GM23338 (cell line): ENCODE data around the gene PPP1R9A. TPM values are rescaled to one million over a fixed set of nuclear protein-coding genes. Genes with fewer than 3 reads are reported as not detected.
A peak's percentile ranks its signal among the peaks of the same experiment; 100 is the strongest.

ENCODE experiments used
- ATAC-seq: fragments of 200-7000 bp; cut with Tn5 transposase; 3 replicates; pipeline ENCODE4 v1.9.1; 2020
- DNase-seq: peaks from one replicate; pipeline ENCODE4 v3.0.0-alpha.2; 2015; ENCODE audit warnings: low spot score
- H2AFZ ChIP-seq: fragments of 200-600 bp; sonication (generic); 2 replicates; pipeline ENCODE4 v1.8.0; 2016; ENCODE audit warnings: antibody characterized with exemption, mild to moderate bottlenecking, moderate library complexity
- H3F3A ChIP-seq: fragments of 200-600 bp; sonication (generic); replicated peaks from 2 replicates; pipeline ENCODE4 v1.8.0; 2017; ENCODE audit warnings: antibody characterized with exemption, mixed run types, low read depth
- H3K27ac ChIP-seq: fragments of 200-600 bp; sonication (generic); 2 replicates; pipeline ENCODE4 v1.6.1; 2016; ENCODE audit warnings: low read depth
- H3K27me3 ChIP-seq: fragments of 200-600 bp; sonication (generic); 2 replicates; pipeline ENCODE4 v1.8.0; 2016; ENCODE audit warnings: mild to moderate bottlenecking, mixed run types, moderate library complexity; ENCODE audit not compliant: insufficient read depth
- H3K36me3 ChIP-seq: fragments of 200-600 bp; sonication (generic); 2 replicates; pipeline ENCODE4 v1.8.0; 2016; ENCODE audit warnings: mild to moderate bottlenecking; ENCODE audit not compliant: insufficient read depth
- H3K4me1 ChIP-seq: fragments of 200-600 bp; sonication (generic); 2 replicates; pipeline ENCODE4 v1.8.0; 2016; ENCODE audit warnings: mild to moderate bottlenecking, moderate library complexity; ENCODE audit not compliant: insufficient read depth
- H3K4me2 ChIP-seq: fragments of 200-600 bp; sonication (generic); 2 replicates; pipeline ENCODE4 v1.7.1; 2017; ENCODE audit warnings: mixed run types
- H3K4me3 ChIP-seq: fragments of 200-600 bp; sonication (generic); 2 replicates; pipeline ENCODE4 v1.6.1; 2016; ENCODE audit warnings: mixed run types
- H3K79me2 ChIP-seq: fragments of 200-600 bp; sonication (generic); replicated peaks from 2 replicates; pipeline ENCODE4 v1.8.0; 2017; ENCODE audit warnings: mild to moderate bottlenecking; ENCODE audit not compliant: insufficient read depth
- H3K9me2 ChIP-seq: fragments of 200-600 bp; sonication (generic); 2 replicates; pipeline ENCODE4 v1.8.0; 2017; ENCODE audit not compliant: insufficient read depth
- H4K20me1 ChIP-seq: fragments of 200-600 bp; sonication (generic); replicated peaks from 2 replicates; pipeline ENCODE4 v1.8.0; 2017; ENCODE audit warnings: mild to moderate bottlenecking; ENCODE audit not compliant: insufficient read depth
- H3K27ac Mint-ChIP-seq: 2 replicates; pipeline ENCODE4 v1.8.0; 2020; ENCODE audit warnings: inconsistent platforms, mild to moderate bottlenecking, moderate library complexity, mixed read lengths
- H3K27me3 Mint-ChIP-seq: 3 replicates; pipeline ENCODE4 v1.8.0; 2022; ENCODE audit warnings: low read depth, mild to moderate bottlenecking, moderate library complexity, mixed read lengths, inconsistent platforms; ENCODE audit not compliant: insufficient read depth, poor library complexity
- H3K36me3 Mint-ChIP-seq: 3 replicates; pipeline ENCODE4 v1.8.0; 2021; ENCODE audit warnings: low read depth, mild to moderate bottlenecking, inconsistent platforms, moderate library complexity, mixed read lengths
- H3K4me1 Mint-ChIP-seq: 3 replicates; pipeline ENCODE4 v1.8.0; 2020; ENCODE audit warnings: mild to moderate bottlenecking, inconsistent platforms, mixed read lengths
- H3K4me3 Mint-ChIP-seq: 3 replicates; pipeline ENCODE4 v1.8.0; 2021; ENCODE audit warnings: moderate library complexity, mild to moderate bottlenecking, inconsistent platforms, mixed read lengths
- H3K9me3 Mint-ChIP-seq: 3 replicates; pipeline ENCODE4 v1.8.0; 2020; ENCODE audit warnings: moderate library complexity, mild to moderate bottlenecking, inconsistent platforms, mixed read lengths
- JUNB ChIP-seq: IDR thresholded peaks from one replicate; pipeline ENCODE4 v1.6.1; 2016; ENCODE audit warnings: antibody characterized with exemption; ENCODE audit not compliant: unreplicated experiment
- NANOG ChIP-seq: IDR thresholded peaks from 2 replicates; pipeline ENCODE4 v1.6.1; 2016; ENCODE audit warnings: antibody characterized with exemption, borderline replicate concordance
- polyA plus RNA-seq: library from polyadenylated mRNA; unstranded; fragments of >200 nt; fragmentation: Nextera tagmentation; extraction: Ambion mirVana; gene quantifications from 2 replicates; pipeline ENCODE4 v1.2.1, GENCODE V29; 2016
- total RNA-seq: library from RNA; depleted of rRNA; stranded (reverse); fragments of >200 nt; shearing (Covaris generic); gene quantifications from 2 replicates; pipeline ENCODE4 v1.2.3, GENCODE V29; 2014
- TF ChIP-seq, protein P1 (sequence below): fragments of 250-450 bp; sonication (Bioruptor Pico); IDR thresholded peaks from 2 replicates; pipeline ENCODE4 v1.5.0; 2020; ENCODE audit warnings: mild to moderate bottlenecking, moderate library complexity
- TF ChIP-seq, protein P2 (sequence below): IDR thresholded peaks from one replicate; pipeline ENCODE4 v1.6.1; 2018; ENCODE audit warnings: antibody characterized with exemption; ENCODE audit not compliant: unreplicated experiment

PPP1R9A gene
- total and polyA plus RNA-seq, 2 experiments from 2014 or later = 10.6 to 31.8 TPM

DNA sequence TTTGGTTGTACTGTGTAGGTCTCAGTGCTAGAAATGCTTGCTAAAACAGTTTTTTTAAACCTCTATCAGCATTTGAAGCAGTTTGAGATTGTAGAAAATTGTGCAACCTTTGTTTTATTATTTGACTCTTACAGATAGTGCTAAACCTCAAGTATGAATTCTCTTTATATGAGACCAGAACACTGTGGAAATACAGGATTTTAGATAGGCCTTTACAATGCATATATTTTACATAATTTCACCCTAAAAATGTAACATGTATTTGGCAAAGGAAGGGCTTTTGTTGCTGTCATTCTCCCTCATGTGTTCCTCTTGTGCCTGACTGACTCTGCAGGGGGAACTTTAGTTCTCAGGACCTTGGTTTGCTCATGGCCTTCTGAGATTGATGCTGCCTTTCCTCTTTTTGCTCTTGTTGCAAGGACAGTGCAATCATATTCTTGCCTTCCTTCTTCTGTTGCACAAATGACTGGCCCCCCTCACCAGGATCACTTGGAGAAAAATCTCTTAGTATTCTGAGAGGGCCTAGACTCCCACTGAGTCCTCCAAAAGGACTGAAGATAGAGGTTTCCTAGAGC is 188.7 kb downstream of the PPP1R9A start:
- peaks cover 4% of the 10 kb centered on the region; the same call in 1 of the 3 replicates for H3K36me3 Mint-ChIP-seq
- no peaks in the 10 kb centered on the region for H3K27me3 Mint-ChIP-seq
- Histone ChIP-seq H3K27ac (no peak overlapping the region), H3K4me1 (no peaks in the 10 kb centered on the region), H4K20me1 (no peaks in the 10 kb centered on the region; the same call in 1 of the 2 replicates), H3K27me3 (no peaks in the 10 kb centered on the region), H3K36me3 (no peaks in the 10 kb centered on the region), H3K9me2 (no peaks in the 10 kb centered on the region), H3F3A (no peaks in the 10 kb centered on the region), H3K4me3 (no peak overlapping the region), H2AFZ (no peak overlapping the region), H3K4me2 (no peak overlapping the region), H3K79me2 (no peaks in the 10 kb centered on the region)
- ATAC-seq (no peak), DNase-seq (no peak)
- H3K27ac Mint-ChIP-seq = peak overlapping the region; percentile 42; the same call in 1 of the 2 replicates
- peaks cover 26% of the 10 kb centered on the region for H3K4me1 Mint-ChIP-seq
- H3K4me3 Mint-ChIP-seq = no peak overlapping the region
- TF ChIP-seq, protein P1, sequence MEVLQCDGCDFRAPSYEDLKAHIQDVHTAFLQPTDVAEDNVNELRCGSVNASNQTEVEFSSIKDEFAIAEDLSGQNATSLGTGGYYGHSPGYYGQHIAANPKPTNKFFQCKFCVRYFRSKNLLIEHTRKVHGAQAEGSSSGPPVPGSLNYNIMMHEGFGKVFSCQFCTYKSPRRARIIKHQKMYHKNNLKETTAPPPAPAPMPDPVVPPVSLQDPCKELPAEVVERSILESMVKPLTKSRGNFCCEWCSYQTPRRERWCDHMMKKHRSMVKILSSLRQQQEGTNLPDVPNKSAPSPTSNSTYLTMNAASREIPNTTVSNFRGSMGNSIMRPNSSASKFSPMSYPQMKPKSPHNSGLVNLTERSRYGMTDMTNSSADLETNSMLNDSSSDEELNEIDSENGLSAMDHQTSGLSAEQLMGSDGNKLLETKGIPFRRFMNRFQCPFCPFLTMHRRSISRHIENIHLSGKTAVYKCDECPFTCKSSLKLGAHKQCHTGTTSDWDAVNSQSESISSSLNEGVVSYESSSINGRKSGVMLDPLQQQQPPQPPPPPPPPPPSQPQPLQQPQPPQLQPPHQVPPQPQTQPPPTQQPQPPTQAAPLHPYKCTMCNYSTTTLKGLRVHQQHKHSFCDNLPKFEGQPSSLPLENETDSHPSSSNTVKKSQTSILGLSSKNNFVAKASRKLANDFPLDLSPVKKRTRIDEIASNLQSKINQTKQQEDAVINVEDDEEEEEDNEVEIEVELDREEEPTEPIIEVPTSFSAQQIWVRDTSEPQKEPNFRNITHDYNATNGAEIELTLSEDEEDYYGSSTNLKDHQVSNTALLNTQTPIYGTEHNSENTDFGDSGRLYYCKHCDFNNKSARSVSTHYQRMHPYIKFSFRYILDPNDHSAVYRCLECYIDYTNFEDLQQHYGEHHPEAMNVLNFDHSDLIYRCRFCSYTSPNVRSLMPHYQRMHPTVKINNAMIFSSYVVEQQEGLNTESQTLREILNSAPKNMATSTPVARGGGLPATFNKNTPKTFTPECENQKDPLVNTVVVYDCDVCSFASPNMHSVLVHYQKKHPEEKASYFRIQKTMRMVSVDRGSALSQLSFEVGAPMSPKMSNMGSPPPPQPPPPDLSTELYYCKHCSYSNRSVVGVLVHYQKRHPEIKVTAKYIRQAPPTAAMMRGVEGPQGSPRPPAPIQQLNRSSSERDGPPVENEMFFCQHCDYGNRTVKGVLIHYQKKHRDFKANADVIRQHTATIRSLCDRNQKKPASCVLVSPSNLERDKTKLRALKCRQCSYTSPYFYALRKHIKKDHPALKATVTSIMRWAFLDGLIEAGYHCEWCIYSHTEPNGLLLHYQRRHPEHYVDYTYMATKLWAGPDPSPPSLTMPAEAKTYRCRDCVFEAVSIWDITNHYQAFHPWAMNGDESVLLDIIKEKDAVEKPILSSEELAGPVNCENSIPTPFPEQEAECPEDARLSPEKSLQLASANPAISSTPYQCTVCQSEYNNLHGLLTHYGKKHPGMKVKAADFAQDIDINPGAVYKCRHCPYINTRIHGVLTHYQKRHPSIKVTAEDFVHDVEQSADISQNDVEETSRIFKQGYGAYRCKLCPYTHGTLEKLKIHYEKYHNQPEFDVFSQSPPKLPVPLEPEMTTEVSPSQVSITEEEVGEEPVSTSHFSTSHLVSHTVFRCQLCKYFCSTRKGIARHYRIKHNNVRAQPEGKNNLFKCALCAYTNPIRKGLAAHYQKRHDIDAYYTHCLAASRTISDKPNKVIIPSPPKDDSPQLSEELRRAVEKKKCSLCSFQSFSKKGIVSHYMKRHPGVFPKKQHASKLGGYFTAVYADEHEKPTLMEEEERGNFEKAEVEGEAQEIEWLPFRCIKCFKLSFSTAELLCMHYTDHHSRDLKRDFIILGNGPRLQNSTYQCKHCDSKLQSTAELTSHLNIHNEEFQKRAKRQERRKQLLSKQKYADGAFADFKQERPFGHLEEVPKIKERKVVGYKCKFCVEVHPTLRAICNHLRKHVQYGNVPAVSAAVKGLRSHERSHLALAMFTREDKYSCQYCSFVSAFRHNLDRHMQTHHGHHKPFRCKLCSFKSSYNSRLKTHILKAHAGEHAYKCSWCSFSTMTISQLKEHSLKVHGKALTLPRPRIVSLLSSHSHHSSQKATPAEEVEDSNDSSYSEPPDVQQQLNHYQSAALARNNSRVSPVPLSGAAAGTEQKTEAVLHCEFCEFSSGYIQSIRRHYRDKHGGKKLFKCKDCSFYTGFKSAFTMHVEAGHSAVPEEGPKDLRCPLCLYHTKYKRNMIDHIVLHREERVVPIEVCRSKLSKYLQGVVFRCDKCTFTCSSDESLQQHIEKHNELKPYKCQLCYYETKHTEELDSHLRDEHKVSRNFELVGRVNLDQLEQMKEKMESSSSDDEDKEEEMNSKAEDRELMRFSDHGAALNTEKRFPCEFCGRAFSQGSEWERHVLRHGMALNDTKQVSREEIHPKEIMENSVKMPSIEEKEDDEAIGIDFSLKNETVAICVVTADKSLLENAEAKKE (CRISPR knock-in tag) = no peak
- no peak for TF ChIP-seq JUNB
- no peaks in the 10 kb centered on the region for H3K9me3 Mint-ChIP-seq

DNA sequence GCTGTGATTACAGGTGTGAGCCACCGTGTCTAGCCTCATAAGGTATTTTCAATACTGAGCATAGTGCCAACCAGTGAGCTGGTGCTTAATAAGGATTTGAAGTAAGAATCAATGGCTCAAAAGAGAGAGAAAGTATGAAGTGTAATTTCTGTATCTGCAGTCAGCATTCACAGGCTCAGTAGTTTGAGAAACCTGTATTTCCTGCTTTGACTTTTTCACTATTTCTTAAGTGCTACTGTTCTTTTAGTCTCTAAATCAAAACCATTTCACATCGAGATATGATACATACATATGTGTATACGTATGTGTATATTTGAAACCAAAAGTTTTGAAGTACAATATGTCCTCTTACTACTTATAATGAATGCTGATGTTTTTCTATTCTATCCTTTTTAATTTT is 189.9 kb downstream of the PPP1R9A start:
- Histone ChIP-seq H2AFZ (no peak overlapping the region), H3K4me3 (no peak overlapping the region), H3K27ac (no peak overlapping the region), H3F3A (no peaks in the 10 kb centered on the region), H3K27me3 (no peaks in the 10 kb centered on the region), H3K4me2 (no peak overlapping the region), H3K4me1 (no peaks in the 10 kb centered on the region), H3K9me2 (no peaks in the 10 kb centered on the region), H3K79me2 (no peaks in the 10 kb centered on the region), H3K36me3 (no peaks in the 10 kb centered on the region), H4K20me1 (no peaks in the 10 kb centered on the region; the same call in 1 of the 2 replicates)
- Mint-ChIP-seq H3K9me3 (no peaks in the 10 kb centered on the region), H3K27me3 (peaks cover 2% of the 10 kb centered on the region), H3K4me1 (peaks cover 27% of the 10 kb centered on the region), H3K36me3 (peaks cover 4% of the 10 kb centered on the region; the same call in 1 of the 3 replicates), H3K27ac (no peak overlapping the region), H3K4me3 (no peak overlapping the region)
- no peak for ATAC-seq
- DNase-seq = no peak
- TF ChIP-seq, protein P2, sequence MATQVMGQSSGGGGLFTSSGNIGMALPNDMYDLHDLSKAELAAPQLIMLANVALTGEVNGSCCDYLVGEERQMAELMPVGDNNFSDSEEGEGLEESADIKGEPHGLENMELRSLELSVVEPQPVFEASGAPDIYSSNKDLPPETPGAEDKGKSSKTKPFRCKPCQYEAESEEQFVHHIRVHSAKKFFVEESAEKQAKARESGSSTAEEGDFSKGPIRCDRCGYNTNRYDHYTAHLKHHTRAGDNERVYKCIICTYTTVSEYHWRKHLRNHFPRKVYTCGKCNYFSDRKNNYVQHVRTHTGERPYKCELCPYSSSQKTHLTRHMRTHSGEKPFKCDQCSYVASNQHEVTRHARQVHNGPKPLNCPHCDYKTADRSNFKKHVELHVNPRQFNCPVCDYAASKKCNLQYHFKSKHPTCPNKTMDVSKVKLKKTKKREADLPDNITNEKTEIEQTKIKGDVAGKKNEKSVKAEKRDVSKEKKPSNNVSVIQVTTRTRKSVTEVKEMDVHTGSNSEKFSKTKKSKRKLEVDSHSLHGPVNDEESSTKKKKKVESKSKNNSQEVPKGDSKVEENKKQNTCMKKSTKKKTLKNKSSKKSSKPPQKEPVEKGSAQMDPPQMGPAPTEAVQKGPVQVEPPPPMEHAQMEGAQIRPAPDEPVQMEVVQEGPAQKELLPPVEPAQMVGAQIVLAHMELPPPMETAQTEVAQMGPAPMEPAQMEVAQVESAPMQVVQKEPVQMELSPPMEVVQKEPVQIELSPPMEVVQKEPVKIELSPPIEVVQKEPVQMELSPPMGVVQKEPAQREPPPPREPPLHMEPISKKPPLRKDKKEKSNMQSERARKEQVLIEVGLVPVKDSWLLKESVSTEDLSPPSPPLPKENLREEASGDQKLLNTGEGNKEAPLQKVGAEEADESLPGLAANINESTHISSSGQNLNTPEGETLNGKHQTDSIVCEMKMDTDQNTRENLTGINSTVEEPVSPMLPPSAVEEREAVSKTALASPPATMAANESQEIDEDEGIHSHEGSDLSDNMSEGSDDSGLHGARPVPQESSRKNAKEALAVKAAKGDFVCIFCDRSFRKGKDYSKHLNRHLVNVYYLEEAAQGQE = no peak
- TF ChIP-seq JUNB (no peak), NANOG (no peak)
